NCI-H1930 (cell line): ENCODE data around the gene OR14C36.
"Not testable (repeated sequence)": the region's sequence is repeated elsewhere in the genome, so short reads cannot be mapped to it uniquely, and the experiment has no call there.

Experiments
- DNase-seq, 2 experiments: peaks; one replicate each; lab custom pipeline; 2025; lab: John Stamatoyannopoulos, UW

Gene OR14C36, protein sequence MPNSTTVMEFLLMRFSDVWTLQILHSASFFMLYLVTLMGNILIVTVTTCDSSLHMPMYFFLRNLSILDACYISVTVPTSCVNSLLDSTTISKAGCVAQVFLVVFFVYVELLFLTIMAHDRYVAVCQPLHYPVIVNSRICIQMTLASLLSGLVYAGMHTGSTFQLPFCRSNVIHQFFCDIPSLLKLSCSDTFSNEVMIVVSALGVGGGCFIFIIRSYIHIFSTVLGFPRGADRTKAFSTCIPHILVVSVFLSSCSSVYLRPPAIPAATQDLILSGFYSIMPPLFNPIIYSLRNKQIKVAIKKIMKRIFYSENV

DNA sequence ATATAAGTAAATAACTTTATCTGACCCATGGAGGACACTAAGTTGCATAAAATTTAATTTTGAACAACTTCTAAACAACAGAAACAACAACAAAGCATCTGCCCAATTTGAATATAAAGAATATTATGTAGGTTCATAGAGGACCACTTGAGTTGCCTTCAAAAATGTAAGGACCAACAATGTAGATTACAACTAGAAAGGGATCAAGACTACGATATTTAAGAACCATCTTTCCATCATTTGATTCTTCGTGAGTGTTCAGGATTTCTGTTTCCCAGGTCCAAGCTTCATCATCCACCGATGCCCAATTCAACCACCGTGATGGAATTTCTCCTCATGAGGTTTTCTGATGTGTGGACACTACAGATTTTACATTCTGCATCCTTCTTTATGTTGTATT is at the start of gene OR14C36:
Gene OR14C36 (plus strand): TSS at position 301 of the 400 bp plus-strand sequence. CDS start 0 bp downstream, at position 301.
- DNase-seq = no peak

DNA sequence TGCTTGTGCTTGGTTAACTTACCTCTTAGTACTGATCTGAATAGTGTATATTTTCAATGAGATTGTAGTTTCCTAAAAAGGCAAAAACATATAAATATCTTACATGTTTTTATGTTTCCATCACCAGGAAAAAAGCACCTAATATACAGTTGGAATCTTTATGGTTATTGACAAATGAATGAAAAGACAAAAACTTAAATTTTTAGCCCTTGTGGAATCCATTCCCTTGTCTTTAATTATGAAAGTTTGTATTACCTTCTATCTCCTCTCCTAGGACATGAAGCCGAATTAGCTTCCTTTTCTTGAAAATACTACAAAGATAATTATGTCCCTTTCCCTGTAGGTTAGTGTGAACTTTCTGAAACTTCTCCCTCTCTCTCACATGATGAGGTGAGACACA is 45.3 kb upstream of the OR14C36 start, which contains the start of gene OR2T12:
Gene OR2T12 (minus strand): TSS at position 101 of the 400 bp plus-strand sequence. CDS start 7,846 bp downstream, outside the sequence.
- DNase-seq = no peak

DNA sequence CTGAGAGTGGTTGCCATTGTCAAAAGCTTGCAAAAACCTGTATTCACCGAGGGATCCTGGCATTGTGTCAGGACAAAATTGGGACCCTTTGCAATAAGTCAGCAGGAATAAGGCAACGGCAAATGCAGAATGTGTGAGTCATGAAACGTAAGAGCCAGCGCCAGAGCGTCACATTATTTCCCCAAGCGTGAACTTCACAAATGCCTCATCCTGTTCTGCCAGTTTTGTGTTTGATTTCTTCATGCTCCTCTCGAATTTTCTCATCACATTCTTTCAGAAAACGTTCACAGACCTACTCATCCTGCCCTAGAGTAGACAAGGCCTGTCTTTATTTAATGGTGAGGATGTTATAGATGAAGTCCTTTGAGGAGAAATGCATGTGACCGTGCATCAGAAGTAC is 42.9 kb upstream of the OR14C36 start:
- not testable (repeated sequence) for DNase-seq

DNA sequence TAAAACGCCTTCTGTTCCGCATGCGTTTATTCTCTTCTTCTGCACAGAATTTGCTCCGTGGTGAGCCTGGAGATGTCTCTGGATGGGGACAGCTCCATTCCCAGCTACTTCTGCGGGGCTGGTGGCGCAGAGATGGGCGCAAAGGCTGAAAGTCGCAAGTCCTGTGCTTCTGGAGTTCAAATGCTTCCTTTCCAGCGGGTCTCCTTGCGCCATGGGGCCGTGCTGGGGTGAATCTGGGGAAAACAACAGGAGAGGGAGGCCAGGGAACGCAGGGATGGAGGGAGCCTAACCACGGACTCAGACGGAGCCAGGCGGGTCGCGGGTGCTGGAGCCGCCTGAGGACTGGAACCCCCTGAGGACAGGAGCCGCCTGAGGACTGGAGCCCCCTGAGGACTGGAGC is 42.5 kb upstream of the OR14C36 start:
- DNase-seq = no peak

DNA sequence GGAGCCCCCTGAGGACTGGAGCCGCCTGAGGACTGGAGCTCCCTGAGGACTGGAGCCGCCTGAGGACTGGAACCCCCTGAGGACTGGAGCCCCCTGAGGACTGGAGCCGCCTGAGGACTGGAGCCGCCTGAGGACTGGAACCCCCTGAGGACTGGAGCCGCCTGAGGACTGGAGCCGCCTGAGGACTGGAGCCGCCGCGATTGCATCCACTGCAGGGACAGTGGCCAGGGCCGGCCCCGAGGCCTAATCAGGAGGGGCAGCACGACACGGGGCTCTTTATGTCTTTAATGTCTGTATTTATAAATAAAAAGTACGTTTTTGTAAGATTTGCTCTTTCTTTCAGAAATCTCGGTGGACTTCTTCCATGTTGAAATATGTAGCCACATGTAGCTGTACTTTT is 41.8 kb upstream of the OR14C36 start:
- not testable (repeated sequence) for DNase-seq

DNA sequence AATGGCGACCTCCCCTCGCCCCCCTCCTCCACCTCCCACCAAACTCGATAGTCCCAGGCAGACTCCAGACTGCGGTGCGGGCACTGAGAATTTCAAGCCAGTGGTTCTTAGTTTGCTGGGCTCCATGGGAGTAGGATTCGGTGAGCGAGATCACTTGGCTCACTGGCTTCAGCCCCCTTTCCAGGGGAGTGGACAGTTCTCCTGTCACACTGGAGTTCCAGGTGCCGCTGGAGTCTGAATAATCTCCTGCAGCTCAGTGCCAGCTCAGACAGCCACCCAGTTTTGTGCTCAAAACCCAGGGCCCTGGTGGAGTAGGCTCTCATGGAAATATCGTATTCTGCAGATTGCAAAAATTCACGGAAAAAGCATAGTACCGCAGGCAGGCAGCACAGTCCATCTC is 31.8 kb upstream of the OR14C36 start:
- no peak for DNase-seq

DNA sequence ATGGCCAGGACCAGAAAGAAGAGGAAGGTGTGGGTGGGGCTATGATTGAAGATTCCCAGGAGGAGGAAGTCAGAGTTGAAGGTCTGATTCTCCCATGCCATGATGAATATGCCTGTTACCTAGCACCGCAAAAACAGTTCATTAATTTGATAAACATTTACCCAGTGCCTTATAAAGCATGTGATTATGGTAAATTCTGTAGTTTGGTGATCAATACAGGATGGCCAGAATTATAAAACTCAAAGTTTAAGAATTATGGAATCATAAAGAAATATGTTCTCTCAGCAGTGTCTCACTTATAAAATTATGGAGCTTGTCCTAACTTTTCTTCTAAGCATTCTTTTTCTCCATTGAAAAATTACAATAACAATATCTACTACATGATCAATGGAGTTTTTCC is 24.1 kb upstream of the OR14C36 start, which contains the start of gene OR2M7:
Gene OR2M7 (minus strand): TSS at position 101 of the 400 bp plus-strand sequence. CDS start 0 bp downstream, at position 101.
- no peak for DNase-seq

DNA sequence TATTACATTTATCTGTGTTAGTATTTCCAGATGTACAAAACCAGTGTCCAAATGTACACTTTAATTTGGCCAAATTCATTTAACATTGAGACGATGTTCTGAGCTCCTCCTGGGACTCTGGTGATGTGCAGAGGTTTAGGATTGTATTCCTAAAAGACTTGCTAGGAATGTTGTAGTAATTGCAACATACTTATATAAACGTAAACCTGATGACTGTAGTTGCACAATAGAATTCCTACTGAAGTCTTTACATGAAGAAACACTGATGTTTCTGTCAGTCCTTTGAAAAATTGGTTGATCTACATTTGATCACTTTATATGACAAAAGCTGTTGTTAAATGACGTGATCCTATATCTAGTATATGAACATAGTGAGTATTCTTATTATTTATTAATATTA is 5.1 kb upstream of the OR14C36 start:
- no peak for DNase-seq

DNA sequence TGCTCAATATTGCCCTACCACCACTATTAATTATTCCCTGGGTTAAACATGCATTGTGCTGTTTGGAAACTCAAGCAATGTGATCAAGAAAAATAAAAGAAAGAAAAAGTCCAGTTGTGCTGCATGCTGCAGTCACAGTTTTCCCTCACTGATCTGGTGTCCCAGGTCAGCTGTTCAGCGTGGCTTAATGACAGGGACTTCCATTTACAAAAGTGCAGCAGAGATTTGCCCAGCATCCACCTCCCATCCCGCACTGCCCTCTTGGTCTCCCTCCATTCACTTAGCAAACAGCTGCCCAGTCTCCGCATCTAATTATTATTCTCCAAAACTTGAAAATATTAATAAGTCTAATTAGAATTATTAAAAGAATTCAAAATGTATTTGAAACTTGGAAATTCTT is 10.8 kb downstream of the OR14C36 start:
- no peak for DNase-seq

DNA sequence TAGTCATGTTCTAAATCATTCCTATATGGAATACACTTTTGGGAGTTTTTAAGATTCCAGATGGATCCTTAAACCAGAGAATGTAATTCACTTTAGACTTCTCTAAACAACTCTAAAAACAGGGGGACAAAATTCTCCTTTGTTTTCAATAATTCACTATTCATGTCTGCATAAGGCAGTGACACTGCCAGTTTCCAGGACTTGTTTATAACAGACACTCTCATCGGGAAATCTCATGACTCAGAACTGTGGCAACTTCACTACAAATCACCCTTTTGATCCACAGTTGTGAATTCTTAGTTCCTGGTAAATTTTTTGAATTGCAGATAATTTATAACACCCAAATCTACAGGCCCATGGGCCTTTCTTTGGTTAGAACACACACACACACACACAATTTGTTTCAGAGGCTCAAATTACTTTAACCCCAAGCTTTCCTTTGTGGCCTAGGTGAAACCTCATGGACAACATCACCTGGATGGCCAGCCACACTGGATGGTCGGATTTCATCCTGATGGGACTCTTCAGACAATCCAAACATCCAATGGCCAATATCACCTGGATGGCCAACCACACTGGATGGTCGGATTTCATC is 12.6 kb downstream of the OR14C36 start, which contains the start of gene OR2T4:
Gene OR2T4 (plus strand): TSS at position 545 of the 595 bp plus-strand sequence. CDS start 0 bp downstream, at position 545.
- DNase-seq = no peak

DNA sequence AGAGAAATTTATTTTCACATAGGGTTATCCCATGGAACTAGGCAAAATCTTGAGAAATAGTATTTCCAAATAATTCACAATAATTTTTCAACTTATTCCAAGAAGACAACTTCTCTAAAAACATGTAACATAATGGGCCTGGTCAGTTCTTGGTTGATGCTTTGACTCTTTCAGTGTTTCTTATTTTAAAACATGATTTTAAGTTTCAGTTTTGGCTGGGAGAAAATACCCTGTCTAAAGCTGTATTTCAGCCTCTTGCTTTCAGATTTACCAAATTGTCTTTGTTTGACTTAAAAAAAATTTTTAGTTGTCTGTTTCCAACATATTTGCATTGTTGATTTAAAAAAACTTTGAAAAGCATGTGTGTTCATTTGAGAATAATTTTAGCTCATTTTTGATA is 18.0 kb downstream of the OR14C36 start:
- no peak for DNase-seq

DNA sequence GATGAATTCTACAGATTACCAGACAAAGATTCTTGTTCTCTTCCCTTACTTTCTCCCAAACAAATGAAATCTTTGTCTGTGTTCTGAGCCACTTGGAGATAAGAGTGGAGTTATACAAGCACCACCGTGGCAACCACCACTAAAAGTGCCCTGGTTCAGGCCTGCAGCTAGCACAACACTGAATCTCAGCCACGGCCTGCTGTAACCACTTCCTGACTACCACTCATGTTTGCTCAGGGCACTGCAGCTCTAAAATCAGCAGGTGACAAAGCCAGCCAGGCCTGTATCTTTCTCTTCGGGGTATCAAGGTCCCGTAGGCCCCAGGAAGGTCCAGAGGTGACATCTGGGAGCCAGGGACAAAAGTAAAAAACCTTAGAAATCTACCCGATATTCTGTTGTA is 23.8 kb downstream of the OR14C36 start:
- no peak for DNase-seq

DNA sequence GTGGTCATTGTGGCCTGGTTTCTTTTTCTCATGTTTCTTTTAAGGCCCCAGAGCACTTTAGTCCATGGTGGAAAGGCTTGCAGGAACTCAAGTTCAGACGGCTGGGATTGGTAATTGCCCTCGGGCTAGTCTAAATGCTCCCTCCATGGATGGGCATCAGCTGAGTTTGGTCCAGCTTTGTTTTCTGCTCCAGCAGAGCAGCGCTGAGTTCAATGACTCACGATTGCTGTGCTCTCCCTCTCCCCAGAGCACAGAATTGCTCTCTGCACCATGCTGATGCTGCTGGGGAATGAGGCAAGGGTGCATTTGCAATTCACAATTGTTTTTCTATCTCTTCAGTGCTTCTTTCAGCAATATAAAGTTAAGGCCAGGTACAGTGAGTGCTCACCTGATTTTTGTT is 25.2 kb downstream of the OR14C36 start:
- no peak for DNase-seq

DNA sequence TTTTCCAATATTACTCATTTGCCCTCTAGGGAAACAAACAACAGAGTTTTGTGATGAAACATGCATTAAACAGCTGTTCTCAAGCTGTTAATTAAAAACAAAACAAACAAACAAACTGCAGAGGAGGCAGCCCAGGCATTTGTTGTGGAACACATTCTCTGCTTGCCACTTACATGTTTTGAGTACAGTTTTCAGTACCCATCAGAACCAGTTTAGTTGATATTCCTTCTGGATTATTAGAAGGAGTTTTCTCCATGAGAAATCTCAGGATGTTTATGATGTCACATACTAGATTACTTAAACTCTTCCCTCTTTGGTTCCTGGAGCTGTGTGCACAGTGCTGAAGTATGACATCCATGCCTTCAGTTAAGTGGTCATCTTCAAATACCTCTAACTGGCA is 26.9 kb downstream of the OR14C36 start, which contains the start of gene OR2T6:
Gene OR2T6 (plus strand): TSS at position 301 of the 400 bp plus-strand sequence. CDS start 11,863 bp downstream, outside the sequence.
- DNase-seq = no peak

DNA sequence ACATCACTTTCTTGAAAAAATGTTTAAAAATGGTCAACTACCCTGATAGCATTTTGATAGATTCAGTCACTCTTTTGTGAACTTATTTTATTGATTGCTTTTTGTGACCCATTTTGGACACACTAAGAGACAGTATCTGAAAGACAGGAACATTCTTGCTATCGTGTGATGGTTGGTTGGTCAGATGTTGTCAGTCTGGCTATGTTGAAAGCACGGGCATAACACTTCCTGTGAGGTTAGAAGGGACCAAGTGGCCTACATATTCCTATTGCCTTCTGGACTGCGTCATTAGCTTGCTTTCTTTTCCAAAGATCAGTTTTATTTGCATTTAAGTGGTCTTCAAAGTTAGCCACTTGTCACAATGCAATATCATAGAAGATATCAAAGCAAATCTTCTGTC is 28.3 kb downstream of the OR14C36 start:
- DNase-seq = no peak

DNA sequence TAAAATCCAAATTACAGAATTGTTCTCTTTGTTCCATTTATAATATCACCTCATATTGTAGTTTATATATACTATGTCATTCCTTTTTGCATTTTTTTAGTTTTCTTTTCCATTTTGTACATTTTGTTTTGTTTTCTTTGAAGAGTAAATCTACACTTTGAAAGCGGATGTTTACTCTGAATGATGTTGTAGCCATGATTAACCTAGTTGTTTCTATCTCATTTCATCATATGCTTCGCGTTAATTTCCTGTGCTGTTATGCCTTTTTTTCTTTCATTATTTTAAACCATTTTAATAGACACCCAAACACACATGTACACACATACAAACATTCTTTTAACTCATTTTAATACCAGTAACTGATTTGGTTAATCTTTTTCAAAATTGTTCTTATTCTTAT is 32.3 kb downstream of the OR14C36 start:
- no peak for DNase-seq

DNA sequence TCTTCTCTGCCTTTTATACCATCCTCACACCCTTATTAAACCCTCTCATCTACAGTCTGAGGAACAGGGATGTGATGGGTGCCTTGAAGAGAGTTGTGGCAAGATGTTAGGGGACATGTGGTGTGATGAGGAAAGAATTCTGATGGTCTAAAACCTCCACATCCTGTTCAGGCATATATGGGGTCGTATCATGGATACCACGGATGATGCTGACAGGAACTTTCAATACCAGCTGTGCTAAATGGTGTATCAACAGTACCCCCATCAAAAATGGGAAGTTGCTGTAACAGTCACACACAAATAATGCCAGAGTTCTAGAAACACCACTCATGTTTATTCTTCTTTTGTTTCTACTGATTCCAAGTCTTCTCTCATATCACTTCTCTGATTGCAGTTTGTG is 39.9 kb downstream of the OR14C36 start:
- DNase-seq = no peak

DNA sequence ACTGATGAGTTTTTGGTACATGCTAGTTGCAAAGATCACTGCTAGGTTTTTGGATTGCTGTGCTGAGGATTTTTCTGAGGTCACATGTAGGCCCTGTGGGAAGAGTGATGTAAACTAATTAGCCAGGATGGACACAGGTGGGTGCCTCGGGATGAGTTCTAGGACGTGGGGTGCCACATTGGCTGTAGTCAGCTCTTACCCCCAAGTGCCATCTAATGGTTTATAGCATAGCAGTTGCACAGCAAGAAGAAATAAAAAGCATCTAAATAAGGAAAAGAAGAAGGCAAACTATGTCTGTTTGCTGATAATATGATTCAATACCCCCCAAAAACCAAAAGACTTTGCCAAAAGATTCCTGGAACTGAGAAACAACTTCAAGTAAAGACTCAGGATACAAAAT is 44.5 kb downstream of the OR14C36 start:
- DNase-seq = no peak
